Breast epithelium (tissue), 4 donors: ENCODE data around the gene AKR1A1. TPM values are rescaled to one million over a fixed set of nuclear protein-coding genes. Genes with fewer than 3 reads are reported as not detected.
A peak's percentile ranks its signal among the peaks of the same experiment; 100 is the strongest.
"Not testable (repeated sequence)": the region's sequence is repeated elsewhere in the genome, so short reads cannot be mapped to it uniquely, and the experiment has no call there.

Experiments used
- DNase-seq, 2 donors: peaks; one replicate each; pipeline ENCODE4 v3.0.0-alpha.2; 2019; ENCODE audit warnings: low spot score in 2 of 2
- H3K27ac ChIP-seq, 2 donors: fragments of 200-600 bp; sonication (generic) in 1 of 2; one replicate each; pipeline ENCODE4 v1.5.1; 2016 to 2019; ENCODE audit warnings: mild to moderate bottlenecking in 1 of 2
- H3K27me3 ChIP-seq, 2 donors: fragments of 200-600 bp; sonication (generic) in 1 of 2; one replicate each; pipeline versions ENCODE4 v1.5.1 to v1.6.0; 2017 to 2019; ENCODE audit warnings: control low read depth in 1 of 2, mild to moderate bottlenecking in 1 of 2
- H3K36me3 ChIP-seq: fragments of 200-600 bp; one replicate; pipeline ENCODE4 v1.5.1; 2019
- H3K4me1 ChIP-seq, 2 donors: fragments of 200-600 bp; sonication (generic); one replicate each; pipeline ENCODE4 v1.5.1; 2016 to 2019; ENCODE audit warnings: control low read depth in 1 of 2
- H3K4me3 ChIP-seq, 3 donors: fragments of 200-600 bp; sonication (generic); 1 replicate in 2 of 3; 2 replicates in 1 of 3; pipeline ENCODE4 v1.5.1; 2016 to 2019; ENCODE audit warnings: mild to moderate bottlenecking in 3 of 3, moderate library complexity in 2 of 3
- H3K9me3 ChIP-seq, 2 donors: fragments of 200-600 bp; sonication (generic) in 1 of 2; one replicate each; pipeline ENCODE4 v1.5.1; 2016 to 2019; ENCODE audit warnings: control low read depth in 1 of 2
- POLR2A ChIP-seq: fragments of 450-650 bp; IDR thresholded peaks from one replicate; pipeline ENCODE4 v1.6.1; 2016; ENCODE audit warnings: antibody characterized with exemption, mild to moderate bottlenecking, moderate library complexity
- POLR2AphosphoS5 ChIP-seq, 3 donors: sonication (generic); formaldehyde crosslinking; IDR thresholded peaks; one replicate each; pipeline ENCODE4 v1.6.1; 2017; ENCODE audit warnings: antibody characterized with exemption in 3 of 3
- intact Hi-C: fragments of 100-400 bp; cut with DNase I; formaldehyde crosslinking; loops from one replicate; pipeline ENCODE4 v1.15.1; 2023; ENCODE audit warnings: low total_unique reads
- total RNA-seq, 3 donors: library from RNA; depleted of rRNA; stranded (reverse); fragments of >200 nt; gene quantifications; one replicate each; pipeline ENCODE4 v1.1.0, GENCODE V29; 2016
- TF ChIP-seq, protein P1 (sequence below), 3 donors: fragments of 450-650 bp; IDR thresholded peaks; one replicate each; pipeline ENCODE4 v1.5.1; 2016 to 2017; ENCODE audit warnings: antibody characterized with exemption in 3 of 3, mild to moderate bottlenecking in 3 of 3, moderate library complexity in 3 of 3

AKR1A1 gene
- total RNA-seq, 3 donors from 2014 or later: 85.5 to 96.0 (median 89.4) TPM

GRCh38 chr1:45521413-45522323 lies 29.0 kb upstream of the AKR1A1 start, which contains the start of gene PRDX1:
TSS of gene PRDX1 (minus strand) at chr1:45521884. CDS start at chr1:45519043, 2,841 bp downstream.
- Histone ChIP-seq H3K4me3 (peak within 1 kb of the TSS; percentile 85 to 97 (median 86)), H3K4me1 (peaks cover 5 to 14% of the 10 kb centered on the region in 2 donors), H3K27ac (peak within 1 kb of the TSS; percentile 89 to 94), H3K9me3 (no peaks in the 10 kb centered on the region), H3K36me3 (no peaks in the 10 kb centered on the region), H3K27me3 (no peaks in the 10 kb centered on the region)
- DNase-seq: peak; percentile 95 to 99
- TF ChIP-seq POLR2AphosphoS5 (IDR thresholded peaks at IDR 0.05) (peak; percentile 100), POLR2A (peak; percentile 99)
- TF ChIP-seq, protein P1, sequence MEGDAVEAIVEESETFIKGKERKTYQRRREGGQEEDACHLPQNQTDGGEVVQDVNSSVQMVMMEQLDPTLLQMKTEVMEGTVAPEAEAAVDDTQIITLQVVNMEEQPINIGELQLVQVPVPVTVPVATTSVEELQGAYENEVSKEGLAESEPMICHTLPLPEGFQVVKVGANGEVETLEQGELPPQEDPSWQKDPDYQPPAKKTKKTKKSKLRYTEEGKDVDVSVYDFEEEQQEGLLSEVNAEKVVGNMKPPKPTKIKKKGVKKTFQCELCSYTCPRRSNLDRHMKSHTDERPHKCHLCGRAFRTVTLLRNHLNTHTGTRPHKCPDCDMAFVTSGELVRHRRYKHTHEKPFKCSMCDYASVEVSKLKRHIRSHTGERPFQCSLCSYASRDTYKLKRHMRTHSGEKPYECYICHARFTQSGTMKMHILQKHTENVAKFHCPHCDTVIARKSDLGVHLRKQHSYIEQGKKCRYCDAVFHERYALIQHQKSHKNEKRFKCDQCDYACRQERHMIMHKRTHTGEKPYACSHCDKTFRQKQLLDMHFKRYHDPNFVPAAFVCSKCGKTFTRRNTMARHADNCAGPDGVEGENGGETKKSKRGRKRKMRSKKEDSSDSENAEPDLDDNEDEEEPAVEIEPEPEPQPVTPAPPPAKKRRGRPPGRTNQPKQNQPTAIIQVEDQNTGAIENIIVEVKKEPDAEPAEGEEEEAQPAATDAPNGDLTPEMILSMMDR (IDR thresholded peaks at IDR 0.05): peak; percentile 16 to 39 (median 28)
- intact Hi-C loops: no loop called here

GRCh38 chr1:45522324-45523104 lies 28.1 kb upstream of the AKR1A1 start:
- intact Hi-C loops: no loop called here
- H3K27ac ChIP-seq: peak overlapping the region; percentile 89 to 94
- DNase-seq: no peak

DNA sequence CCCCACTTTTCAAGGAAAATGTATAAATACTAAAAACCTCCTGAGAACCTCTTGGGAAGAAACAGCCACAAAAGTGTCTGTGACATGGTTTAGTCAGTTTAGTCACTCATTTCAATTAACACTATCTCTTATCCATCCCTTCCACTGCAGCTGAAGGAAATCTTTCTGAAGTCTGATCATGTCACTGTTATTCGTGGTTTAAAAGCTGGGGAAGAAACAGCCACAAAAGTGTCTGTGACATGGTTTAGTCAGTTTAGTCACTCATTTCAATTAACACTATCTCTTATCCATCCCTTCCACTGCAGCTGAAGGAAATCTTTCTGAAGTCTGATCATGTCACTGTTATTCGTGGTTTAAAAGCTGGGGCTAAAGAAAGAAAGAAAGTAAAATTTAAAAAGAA lies 27.1 kb upstream of the AKR1A1 start:
- intact Hi-C loops, DNase-seq, H3K9me3 ChIP-seq, H3K27me3 ChIP-seq, H3K36me3 ChIP-seq, H3K27ac ChIP-seq, H3K4me3 ChIP-seq: not testable (repeated sequence)
- peaks cover 5 to 12% of the 10 kb centered on the region in 2 donors for H3K4me1 ChIP-seq

More at GRCh38 chr1:45522324-45523104, 28.1 kb upstream of the AKR1A1 start:
- Histone ChIP-seq H3K4me1 (peaks cover 5 to 12% of the 10 kb centered on the region in 2 donors), H3K4me3 (peak overlapping the region; percentile 85 to 97 (median 86)), H3K9me3 (no peaks in the 10 kb centered on the region), H3K27me3 (no peaks in the 10 kb centered on the region), H3K36me3 (no peaks in the 10 kb centered on the region)
- TF ChIP-seq POLR2AphosphoS5 (IDR thresholded peaks at IDR 0.05) (no peak), POLR2A (no peak)
- TF ChIP-seq, protein P1 (IDR thresholded peaks at IDR 0.05): no peak

DNA sequence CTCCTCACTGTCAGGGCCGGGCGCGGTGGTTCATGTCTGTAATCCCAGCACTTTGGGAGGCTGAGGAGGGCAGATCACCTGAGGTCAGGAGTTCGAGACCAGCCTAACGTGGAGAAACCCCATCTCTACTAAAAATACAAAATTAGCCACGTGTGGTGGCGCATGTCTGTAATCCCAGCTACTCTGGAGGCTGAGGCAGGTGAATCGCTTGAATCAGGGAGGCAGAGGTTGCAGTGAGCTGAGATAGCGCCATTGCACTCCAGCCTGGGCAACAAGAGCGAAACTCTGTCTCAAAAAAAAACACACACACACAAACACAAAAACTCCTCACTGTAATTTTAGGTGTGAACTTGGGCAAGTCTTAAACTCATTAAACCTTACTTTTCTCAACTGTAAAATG lies 26.7 kb upstream of the AKR1A1 start:
- intact Hi-C loops, H3K27me3 ChIP-seq, H3K4me3 ChIP-seq, H3K36me3 ChIP-seq, H3K4me1 ChIP-seq, H3K27ac ChIP-seq, DNase-seq, H3K9me3 ChIP-seq: not testable (repeated sequence)

DNA sequence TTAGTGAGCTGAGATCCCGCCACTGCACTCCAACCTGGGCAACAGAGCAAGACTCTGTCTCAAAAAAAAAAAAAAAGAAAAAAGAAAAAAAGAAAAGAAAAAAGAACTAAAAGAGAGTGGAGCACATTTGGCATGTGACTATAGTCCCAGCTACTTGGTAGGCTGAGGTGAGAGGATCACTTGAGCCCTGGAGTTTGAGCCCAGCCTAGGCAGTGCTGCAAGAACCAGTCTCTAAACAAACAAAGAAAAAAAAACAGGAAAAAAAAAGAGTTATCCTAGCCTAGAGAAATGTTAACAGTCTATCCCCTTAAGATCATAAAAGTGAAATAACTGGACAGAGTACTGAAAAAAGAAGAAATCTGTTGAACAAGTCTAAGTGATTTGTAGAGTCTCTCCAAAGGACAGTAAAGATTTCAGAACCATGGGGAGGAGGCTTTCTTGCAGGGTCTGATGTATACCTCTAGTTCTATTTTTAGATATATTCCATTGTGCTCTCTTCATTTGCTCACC lies 24.4 kb upstream of the AKR1A1 start:
- TF ChIP-seq POLR2AphosphoS5 (IDR thresholded peaks at IDR 0.05) (no peak), POLR2A (no peak)
- TF ChIP-seq, protein P1 (IDR thresholded peaks at IDR 0.05): no peak
- Histone ChIP-seq H3K27ac (no peak overlapping the region), H3K9me3 (no peaks in the 10 kb centered on the region), H3K27me3 (no peaks in the 10 kb centered on the region), H3K4me1 (no peaks in the 10 kb centered on the region), H3K36me3 (no peaks in the 10 kb centered on the region), H3K4me3 (no peak overlapping the region)
- DNase-seq: no peak
- intact Hi-C loops: no loop called here
